ENCODE data around the gene HSPB6.

The HSPB6 gene

DNA sequence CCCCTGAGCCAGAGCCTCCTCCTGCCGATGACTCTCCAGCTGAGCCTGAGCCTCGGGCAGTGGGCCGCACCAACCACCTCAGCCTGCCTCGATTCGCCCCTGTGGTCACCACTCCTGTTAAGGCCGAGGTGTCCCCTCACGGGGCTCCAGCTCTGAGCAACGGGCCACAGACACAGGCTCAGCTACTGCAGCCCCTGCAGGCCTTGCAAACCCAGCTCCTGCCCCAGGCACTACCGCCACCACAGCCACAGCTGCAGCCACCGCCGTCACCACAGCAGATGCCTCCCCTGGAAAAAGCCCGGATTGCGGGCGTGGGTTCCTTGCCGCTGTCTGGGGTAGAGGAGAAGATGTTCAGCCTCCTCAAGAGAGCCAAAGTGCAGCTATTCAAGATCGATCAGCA, 35.5 kb downstream of the HSPB6 start:
- Mint-ChIP-seq H3K27me3 (ENCODE audit: low read depth) (no peaks in the 10 kb centered on the region), H3K4me3 (peak overlapping the region; percentile 34 to 57 (median 52)), H3K36me3 (ENCODE audit: low read depth) (peaks cover 49% of the 10 kb centered on the region), H3K9me3 (no peaks in the 10 kb centered on the region), H3K27ac (no peak overlapping the region), H3K4me1 (peaks cover 8% of the 10 kb centered on the region)
- TF ChIP-seq, protein P1, sequence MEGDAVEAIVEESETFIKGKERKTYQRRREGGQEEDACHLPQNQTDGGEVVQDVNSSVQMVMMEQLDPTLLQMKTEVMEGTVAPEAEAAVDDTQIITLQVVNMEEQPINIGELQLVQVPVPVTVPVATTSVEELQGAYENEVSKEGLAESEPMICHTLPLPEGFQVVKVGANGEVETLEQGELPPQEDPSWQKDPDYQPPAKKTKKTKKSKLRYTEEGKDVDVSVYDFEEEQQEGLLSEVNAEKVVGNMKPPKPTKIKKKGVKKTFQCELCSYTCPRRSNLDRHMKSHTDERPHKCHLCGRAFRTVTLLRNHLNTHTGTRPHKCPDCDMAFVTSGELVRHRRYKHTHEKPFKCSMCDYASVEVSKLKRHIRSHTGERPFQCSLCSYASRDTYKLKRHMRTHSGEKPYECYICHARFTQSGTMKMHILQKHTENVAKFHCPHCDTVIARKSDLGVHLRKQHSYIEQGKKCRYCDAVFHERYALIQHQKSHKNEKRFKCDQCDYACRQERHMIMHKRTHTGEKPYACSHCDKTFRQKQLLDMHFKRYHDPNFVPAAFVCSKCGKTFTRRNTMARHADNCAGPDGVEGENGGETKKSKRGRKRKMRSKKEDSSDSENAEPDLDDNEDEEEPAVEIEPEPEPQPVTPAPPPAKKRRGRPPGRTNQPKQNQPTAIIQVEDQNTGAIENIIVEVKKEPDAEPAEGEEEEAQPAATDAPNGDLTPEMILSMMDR (IDR thresholded peaks at IDR 0.05; ENCODE audit: unreplicated experiment in 3 of 3), result no peak

DNA sequence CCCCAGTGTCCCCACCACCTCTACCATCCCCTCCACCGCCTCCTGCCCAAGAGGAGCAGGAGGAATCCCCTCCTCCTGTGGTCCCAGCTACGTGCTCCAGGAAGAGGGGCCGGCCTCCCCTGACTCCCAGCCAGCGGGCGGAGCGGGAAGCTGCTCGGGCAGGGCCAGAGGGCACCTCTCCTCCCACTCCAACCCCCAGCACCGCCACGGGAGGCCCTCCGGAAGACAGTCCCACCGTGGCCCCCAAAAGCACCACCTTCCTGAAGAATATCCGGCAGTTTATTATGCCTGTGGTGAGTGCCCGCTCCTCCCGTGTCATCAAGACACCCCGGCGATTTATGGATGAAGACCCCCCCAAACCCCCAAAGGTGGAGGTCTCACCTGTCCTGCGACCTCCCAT, 36.2 kb downstream of the HSPB6 start:
- peaks cover 41% of the 10 kb centered on the region for H3K36me3 Mint-ChIP-seq (ENCODE audit: low read depth)

DNA sequence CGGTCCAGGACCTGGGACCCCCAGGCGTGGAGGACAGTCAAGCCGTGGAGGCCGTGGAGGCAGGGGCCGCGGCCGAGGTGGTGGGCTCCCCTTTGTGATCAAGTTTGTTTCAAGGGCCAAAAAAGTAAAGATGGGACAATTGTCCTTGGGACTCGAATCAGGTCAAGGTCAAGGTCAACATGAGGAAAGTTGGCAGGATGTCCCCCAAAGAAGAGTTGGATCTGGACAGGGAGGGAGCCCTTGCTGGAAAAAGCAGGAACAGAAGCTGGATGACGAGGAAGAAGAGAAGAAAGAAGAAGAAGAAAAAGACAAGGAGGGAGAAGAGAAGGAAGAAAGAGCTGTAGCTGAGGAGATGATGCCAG, 36.7 kb downstream of the HSPB6 start:
- TF ChIP-seq, protein P1 (IDR thresholded peaks at IDR 0.05; ENCODE audit: unreplicated experiment in 3 of 3), result no peak
- Mint-ChIP-seq H3K36me3 (ENCODE audit: low read depth) (peaks cover 38% of the 10 kb centered on the region), H3K9me3 (no peaks in the 10 kb centered on the region), H3K27me3 (ENCODE audit: low read depth) (no peaks in the 10 kb centered on the region), H3K27ac (no peak overlapping the region), H3K4me3 (peak overlapping the region; percentile 53 to 78 (median 70)), H3K4me1 (peaks cover 13% of the 10 kb centered on the region)

More for the DNA sequence above, 36.2 kb downstream of the HSPB6 start:
- no peaks in the 10 kb centered on the region for H3K9me3 Mint-ChIP-seq
- TF ChIP-seq, protein P1 (IDR thresholded peaks at IDR 0.05; ENCODE audit: unreplicated experiment in 3 of 3), result no peak
- peaks cover 13% of the 10 kb centered on the region for H3K4me1 Mint-ChIP-seq
- H3K4me3 Mint-ChIP-seq, result peak overlapping the region in 1 of 3 experiments; percentile 9
- no peak overlapping the region for H3K27ac Mint-ChIP-seq
- no peaks in the 10 kb centered on the region for H3K27me3 Mint-ChIP-seq (ENCODE audit: low read depth)

DNA sequence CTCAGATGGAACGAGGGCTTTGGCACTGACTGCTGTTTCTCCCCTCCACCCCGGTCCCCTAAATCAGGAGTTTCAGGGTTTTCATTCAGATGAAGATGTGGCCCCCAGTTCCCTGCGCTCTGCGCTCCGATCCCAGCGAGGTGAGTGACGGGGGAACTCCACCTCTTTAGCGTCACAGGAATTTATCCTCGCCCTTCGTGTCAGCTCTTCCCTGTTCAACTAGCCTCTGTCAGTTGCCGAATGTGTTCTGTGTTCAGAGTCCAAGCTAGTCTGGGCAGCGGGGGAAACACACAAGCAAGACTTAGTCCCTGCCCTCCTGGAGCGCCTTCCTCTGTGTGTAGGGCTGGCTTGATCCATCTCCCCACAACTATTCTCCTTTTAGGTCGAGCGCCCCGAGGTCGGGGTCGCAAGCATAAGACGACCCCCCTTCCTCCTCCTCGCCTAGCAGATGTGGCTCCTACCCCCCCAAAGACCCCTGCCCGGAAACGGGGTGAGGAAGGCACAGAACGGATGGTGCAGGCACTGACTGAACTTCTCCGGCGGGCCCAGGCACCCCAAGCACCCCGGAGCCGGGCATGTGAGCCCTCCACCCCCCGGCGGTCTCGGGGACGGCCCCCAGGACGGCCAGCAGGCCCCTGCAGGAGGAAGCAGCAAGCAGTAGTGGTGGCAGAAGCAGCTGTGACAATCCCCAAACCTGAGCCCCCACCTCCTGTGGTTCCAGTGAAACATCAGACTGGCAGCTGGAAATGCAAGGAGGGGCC, 37.2 kb downstream of the HSPB6 start:
- Mint-ChIP-seq H3K27me3 (ENCODE audit: low read depth) (no peaks in the 10 kb centered on the region), H3K9me3 (no peaks in the 10 kb centered on the region), H3K4me1 (peaks cover 13% of the 10 kb centered on the region), H3K27ac (peak overlapping the region; percentile 56 to 90 (median 60)), H3K36me3 (ENCODE audit: low read depth) (peaks cover 33% of the 10 kb centered on the region), H3K4me3 (peak overlapping the region; percentile 92 to 96 (median 94))
- TF ChIP-seq, protein P1 (IDR thresholded peaks at IDR 0.05; ENCODE audit: unreplicated experiment in 3 of 3), result no peak

DNA sequence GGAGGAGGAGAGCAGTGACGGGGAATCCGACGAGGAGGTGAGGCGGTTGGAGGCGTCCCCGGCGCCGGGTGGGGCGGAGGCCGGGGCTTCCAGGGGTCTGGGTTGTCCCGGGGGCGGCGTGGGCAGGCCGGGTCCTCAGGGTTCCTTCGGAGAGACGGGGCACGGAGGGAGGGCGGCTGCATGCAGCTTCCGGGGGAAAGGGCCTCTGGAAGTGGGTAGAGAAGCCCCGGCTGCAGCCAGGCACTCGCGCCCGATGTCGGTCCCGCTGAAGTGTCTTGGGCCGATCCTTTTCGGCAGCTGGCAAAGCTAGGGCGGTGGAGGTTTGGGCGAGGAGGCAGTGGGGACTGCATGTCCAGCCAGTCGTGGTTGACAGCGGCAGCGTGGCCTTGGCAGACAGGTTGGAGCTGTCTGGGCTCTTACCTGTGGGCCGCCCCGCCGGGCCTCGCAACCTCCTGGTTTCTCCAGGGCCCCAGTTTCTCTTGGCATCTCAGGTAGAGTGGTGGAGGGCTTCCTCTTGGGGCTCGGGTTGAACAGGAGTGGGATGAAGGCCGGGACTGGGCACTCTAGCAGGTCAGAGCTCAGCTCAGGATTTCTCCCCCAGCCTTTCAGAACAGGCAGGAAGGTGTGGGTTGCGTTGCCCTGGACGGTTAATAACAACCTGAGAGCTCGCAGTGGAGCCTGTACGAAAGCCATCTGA, 38.3 kb downstream of the HSPB6 start:
- peaks cover 24% of the 10 kb centered on the region for H3K36me3 Mint-ChIP-seq (ENCODE audit: low read depth)

More for the DNA sequence above, 38.3 kb downstream of the HSPB6 start:
- Mint-ChIP-seq H3K27me3 (ENCODE audit: low read depth) (peaks cover 4% of the 10 kb centered on the region), H3K4me1 (peaks cover 13% of the 10 kb centered on the region), H3K9me3 (no peaks in the 10 kb centered on the region), H3K4me3 (peak overlapping the region; percentile 92 to 96 (median 94)), H3K27ac (peak overlapping the region; percentile 56 to 90 (median 87))
- TF ChIP-seq, protein P1 (IDR thresholded peaks at IDR 0.05; ENCODE audit: unreplicated experiment in 3 of 3), result no peak

All from nephron (organoid).